ENCODE data around the gene TUBA3D.
"Not testable (repeated sequence)": the region's sequence is repeated elsewhere in the genome, so short reads cannot be mapped to it uniquely, and the experiment has no call there.

GRCh38 chr2:131528981-131529863 lies 53.3 kb downstream of the TUBA3D start:
- not testable (repeated sequence) for TF ChIP-seq POLR2A (IDR thresholded peaks at IDR 0.05; ENCODE audit: low read depth, low read length); TAF1 (IDR thresholded peaks at IDR 0.05; ENCODE audit: borderline replicate concordance, low read depth, low read length); POLR2AphosphoS5 (IDR thresholded peaks at IDR 0.05; ENCODE audit: low read depth, low read length)

All from GM12892 (cell line).